Mucosa of gallbladder (tissue), 1 donor: ENCODE results near the gene MAGEA6. TPM values are rescaled to one million over a fixed set of nuclear protein-coding genes. Genes with fewer than 3 reads are reported as not detected.
"Not testable (repeated sequence)": the region's sequence is repeated elsewhere in the genome, so short reads cannot be mapped to it uniquely, and the experiment has no call there.

Experiments used
- DNase-seq: peaks from one replicate; pipeline ENCODE4 v3.0.0-alpha.2; 2020; ENCODE audit warnings: low spot score
- total RNA-seq: library from RNA; stranded (reverse); gene quantifications from one replicate; pipeline ENCODE4 v1.2.1, GENCODE V29; 2021
- donor health status: DM: no; HTN: no; CAD: no.

Gene MAGEA6, protein sequence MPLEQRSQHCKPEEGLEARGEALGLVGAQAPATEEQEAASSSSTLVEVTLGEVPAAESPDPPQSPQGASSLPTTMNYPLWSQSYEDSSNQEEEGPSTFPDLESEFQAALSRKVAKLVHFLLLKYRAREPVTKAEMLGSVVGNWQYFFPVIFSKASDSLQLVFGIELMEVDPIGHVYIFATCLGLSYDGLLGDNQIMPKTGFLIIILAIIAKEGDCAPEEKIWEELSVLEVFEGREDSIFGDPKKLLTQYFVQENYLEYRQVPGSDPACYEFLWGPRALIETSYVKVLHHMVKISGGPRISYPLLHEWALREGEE
- 0.26 TPM for total RNA-seq

DNA sequence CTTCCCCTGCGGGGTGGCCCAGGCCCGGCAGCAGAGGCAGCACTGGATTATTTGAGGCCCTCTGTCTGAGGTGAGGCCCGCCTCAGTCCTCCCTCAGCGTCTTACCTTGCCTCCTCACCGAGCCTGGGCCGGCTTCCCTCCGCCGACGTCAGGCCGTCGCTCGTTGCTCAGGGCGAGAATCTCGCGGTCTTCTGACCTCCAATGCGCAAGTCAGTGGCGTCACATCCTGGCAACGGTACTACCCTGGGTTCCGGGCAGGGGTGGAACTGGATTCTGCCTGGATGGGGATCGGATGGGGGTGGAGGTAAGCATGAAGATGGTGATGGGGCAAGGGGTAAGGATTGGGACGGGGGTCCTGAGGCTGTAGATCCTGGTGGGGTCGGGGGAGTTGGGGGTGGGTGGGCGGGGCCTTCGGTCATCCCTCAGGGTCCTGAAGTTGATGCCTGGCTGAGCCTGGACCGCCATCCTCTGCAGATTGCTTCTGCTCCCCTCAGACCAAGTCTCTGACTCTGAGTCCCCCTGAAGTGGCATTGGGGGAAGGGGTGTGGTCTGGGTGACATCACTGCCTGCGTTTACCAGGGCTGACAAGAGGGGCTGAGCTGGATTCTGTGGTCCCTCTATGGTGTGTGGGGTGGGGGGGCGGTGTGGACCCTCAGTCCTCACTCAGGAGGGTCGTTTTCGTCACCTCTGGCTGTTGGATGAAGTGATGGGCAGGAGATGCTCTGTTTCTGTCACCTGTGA, at the start of gene MAGEA6:
TSS of gene MAGEA6 (minus strand) at position 141 of the 741 bp plus-strand sequence. CDS start 2,039 bp downstream, outside the sequence.
- DNase-seq = not testable (repeated sequence)

DNA sequence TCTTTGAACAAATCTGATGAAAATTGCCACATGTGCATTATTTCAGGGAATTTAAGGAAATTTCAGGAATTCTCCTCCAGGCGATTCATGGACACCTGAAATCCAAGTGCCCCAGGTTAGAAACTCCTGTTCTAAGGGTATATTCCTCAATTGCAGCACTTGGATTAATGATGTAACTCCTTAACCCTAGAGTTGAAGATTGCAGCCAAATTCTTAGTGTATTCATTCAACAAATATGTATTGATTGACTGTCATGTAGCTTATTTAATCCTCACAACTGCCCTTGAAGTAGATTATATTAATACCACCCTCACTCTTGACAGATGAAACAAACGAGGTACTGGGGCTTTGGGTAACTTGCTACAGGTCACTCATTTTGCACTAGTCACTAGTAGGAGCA, 49.8 kb upstream of the MAGEA6 start:
- DNase-seq = no peak

DNA sequence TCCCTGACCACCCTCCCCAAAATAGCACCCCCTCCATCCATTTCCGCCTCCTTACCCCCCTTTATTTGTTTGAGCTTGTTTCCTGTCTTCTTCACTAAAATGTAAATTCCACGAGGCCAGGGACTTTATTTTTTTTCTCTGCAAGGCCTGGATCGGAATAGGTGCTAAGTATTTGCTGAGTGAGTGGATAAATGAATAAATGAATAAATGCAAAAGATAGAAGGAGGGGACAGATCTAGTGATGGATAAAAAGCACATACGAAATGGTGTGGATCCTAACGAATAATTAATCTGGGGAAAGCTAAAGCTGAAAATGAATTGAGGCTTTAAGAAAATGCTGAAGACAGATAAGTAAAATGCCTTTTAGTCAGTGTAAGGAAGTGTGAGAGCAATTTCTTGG, 48.9 kb upstream of the MAGEA6 start:
- no peak for DNase-seq

DNA sequence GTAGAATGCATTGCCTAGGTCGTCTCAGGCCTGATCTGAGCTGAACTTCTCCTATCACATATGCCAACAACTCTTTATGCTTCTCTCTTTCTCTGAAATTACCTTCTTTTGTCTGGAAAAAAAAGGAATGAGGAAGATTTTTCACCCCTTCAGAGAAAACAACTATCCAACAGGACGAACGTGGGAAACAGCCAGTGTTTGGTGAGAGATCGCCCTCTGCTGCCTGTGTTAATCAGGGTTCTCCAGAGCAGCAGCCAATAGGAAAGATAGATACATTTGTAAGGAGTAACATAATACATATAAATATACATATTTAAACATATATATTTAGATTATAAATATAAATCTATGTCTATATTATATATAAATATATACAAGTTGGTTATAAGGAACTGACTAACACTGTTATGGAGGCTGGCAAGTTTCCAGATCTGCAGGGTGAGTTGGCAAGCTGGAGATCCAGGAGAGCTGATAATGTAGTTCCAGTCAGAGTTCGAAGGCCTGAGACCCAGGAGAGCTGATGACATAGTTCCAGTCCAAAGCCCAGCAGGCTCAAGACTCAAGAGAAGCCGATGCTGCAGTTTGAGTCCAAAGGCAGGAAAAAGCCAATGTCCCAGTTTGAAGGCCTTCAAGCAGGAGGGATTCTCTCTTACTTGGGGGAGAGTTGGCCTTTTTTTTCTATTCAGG, 47.7 kb upstream of the MAGEA6 start:
- no peak for DNase-seq

DNA sequence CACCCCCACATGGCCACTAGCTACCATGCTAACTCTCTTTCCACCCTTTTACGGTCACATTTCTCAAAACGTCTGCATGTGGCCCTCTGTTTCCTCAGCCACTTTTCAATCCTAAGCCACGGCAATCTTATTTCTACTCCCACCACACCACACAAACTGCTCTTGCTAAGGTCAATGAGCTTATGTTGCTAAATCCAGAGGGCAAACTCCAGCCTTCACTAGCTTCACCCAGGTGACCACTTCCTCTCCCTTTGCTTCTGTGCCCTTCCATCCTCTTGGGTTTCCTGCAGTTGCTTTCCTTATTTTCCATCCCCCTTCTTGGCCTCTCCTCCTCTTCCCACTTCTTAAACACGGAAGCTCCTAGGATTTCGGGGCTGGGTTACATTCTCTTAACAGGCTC, 44.6 kb upstream of the MAGEA6 start:
- DNase-seq = no peak

DNA sequence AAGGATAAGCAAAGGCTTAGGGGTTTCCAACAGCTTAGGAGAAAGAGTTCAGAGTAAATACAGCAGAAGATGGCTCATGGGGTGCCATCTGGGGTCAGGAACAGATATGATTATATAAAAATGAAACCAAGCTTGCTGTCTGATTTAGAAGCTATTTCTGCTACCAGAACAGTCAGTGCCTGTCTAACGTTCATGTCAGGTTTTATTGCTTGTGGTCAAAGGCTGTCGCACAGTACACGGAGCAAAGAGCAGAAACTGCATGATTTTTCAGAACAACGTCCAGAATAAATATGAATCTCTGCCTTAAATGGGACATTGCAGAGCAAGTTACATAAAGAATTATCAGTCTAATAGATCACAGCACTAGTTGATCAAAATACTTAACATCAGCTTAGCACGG, 43.7 kb upstream of the MAGEA6 start:
- no peak for DNase-seq

DNA sequence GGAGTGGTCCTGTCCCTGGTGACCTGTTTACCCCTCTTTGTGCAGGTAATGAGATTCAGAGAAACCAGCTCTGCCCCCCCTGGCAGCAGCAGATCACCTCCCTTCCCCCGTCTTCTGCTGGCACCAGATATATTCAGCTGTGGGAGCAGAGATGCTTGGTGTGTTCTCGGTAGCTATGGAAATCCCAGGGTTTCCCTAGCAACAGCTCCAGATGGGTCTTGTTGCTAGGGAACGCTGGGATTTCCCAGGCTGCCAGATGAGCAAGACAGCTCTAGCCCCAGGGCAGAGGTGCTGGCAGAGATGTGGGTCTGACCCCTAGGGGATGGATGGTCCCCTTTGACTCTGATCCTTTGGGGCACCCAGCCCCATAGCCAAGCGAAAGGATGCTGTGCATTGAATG, 40.9 kb upstream of the MAGEA6 start:
- no peak for DNase-seq

DNA sequence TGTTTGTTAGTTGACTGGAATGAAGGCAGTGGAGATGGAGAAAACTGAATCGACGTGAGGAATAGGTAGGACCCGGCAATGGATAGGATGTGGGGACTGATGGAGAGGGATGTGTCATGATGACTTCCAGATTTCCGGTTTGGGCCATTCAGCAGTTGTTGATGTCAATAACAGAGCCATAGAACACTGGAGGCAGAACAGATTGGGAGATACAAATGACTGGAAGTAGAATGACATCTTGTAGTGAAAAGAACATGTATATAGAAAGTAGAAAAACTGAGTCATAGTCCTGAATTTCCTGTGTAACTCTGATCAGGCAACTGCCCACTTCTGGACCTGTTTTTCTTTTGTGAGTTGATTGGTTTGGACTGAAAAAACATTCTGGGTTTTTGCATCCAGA, 36.5 kb upstream of the MAGEA6 start:
- no peak for DNase-seq

DNA sequence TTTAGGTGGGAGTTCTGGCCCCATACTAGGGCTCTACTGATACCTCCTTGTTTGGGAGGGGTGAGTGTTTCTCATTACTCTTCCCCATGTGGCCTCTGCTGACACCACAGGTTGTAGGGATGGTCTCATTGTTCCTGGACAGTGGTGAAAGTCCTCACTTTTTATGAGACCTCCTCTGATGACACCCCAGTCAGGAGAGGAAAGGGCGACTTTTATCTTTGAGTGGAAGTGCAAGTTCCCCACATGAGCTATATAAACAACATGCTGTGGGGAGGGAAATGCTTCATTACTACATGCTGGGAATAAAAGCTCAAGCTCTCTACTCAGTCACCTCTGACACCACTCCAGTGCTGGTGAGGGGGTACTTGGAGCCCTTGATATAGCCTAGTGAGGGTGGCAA, 29.5 kb upstream of the MAGEA6 start:
- DNase-seq = no peak

DNA sequence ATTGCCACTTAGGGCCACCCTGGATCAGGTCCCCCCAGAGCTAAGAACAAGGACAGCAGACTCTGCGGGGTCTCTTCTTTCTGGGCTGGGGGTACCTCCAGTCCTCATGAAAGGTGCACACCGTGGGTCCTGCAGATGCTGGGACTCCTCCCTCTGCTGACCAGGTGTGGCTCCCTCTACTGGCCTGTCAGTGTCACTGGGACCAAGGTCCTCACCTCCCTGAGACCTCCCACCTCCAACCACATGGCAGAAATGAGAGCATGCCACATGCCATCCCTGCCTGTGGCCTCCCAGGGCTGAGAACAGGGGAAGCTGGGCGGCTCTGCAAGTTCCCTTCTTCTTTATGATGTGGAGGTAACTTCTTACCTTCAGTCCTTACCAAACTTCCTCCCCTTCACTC, 17.6 kb upstream of the MAGEA6 start:
- not testable (repeated sequence) for DNase-seq

DNA sequence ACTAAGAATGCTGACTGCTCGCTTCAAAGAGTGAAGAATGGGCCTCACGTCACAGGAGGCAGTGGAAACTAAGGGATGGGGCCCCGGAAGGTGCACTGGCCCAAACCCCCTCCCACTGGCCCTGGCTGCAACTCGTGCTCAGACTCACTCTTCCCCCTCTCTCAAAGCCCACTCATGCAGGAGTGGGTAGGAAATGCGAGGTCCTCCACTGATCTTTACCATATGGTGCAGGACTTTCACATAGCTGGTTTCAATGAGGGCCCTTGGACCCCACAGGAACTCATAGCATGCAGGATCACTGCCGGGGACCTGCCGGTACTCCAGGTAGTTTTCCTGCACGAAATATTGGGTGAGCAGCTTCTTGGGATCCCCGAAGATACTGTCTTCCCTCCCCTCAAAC, 2.9 kb downstream of the MAGEA6 start:
- DNase-seq = not testable (repeated sequence)

DNA sequence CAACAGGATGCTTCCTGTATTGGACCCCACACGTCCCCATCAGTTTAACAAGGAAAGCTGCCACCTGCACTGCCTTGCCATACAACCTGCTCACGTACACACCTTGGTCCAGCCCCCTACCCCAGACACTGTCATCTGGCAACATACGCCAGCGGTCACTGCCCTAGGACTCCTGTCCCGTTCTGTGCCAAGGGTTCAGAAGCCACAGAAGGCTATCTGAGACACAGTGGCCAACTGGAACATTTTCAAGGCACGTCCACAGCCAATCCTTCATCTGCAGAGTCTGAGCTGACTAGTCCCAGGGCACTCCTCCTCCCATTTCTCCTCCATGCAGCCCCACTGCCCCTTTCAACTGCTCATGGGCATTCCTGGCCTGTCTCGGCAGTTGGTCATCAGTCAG, 7.9 kb downstream of the MAGEA6 start:
- DNase-seq = not testable (repeated sequence)

DNA sequence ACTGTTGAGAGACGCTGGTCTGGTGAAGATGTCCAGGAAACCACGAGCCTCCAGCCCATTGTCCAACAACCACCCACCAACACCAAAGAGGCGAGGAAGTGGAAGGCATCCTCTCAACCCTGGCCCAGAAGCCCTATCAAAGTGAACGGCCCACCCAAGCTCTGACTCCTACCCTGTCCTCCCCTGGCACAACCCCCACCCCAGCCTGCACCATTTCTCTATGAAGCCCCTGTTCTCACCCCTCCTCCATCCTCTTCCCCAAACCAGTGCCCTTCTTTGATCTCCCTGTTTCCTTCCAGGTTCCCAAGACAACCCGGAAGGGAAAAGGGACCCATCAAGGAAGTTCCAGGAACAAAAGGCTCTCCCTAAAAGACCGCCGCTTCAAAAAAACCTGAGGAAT, 9.9 kb downstream of the MAGEA6 start:
- DNase-seq = not testable (repeated sequence)

DNA sequence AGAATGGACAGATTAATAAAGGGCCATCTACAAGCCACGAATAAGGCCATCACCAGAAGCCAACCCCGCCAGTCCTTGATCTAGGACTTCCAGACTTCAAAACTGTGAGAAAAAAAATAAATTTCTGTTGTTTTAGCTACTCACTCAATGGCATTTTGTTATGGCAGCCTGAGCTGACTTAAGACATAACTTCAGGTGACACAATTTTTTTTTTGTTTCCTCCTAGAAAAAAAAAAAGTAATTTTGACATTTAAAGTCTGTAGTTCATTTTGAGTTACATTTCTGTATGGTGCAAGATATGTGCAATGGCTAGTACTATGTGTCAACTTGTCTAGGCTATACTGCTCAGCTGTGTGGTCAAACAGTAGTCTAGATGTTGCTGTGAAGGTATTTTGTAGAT, 10.6 kb downstream of the MAGEA6 start, which contains the start of gene CSAG3:
TSS of gene CSAG3 (plus strand) at position 301 of the 400 bp plus-strand sequence.
- not testable (repeated sequence) for DNase-seq

DNA sequence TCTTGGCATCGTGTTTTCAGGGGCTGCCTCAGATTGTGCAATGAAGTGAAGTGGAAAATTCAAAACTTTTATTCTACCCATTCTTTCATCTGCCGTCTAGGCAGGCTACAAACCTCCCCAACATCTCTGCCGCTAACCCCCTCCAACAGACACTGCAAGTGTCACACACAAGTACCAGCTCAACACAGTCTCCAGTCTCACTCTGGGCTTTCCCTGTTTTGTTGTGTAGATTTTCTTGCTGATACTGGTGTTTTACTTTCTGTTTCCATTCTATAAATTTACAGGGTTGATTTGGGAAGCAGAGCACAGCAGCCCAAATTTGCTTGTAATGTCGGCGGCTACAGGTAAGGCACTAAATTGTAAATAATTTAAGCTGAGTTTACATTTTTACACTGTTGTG, 14.6 kb downstream of the MAGEA6 start:
- not testable (repeated sequence) for DNase-seq

DNA sequence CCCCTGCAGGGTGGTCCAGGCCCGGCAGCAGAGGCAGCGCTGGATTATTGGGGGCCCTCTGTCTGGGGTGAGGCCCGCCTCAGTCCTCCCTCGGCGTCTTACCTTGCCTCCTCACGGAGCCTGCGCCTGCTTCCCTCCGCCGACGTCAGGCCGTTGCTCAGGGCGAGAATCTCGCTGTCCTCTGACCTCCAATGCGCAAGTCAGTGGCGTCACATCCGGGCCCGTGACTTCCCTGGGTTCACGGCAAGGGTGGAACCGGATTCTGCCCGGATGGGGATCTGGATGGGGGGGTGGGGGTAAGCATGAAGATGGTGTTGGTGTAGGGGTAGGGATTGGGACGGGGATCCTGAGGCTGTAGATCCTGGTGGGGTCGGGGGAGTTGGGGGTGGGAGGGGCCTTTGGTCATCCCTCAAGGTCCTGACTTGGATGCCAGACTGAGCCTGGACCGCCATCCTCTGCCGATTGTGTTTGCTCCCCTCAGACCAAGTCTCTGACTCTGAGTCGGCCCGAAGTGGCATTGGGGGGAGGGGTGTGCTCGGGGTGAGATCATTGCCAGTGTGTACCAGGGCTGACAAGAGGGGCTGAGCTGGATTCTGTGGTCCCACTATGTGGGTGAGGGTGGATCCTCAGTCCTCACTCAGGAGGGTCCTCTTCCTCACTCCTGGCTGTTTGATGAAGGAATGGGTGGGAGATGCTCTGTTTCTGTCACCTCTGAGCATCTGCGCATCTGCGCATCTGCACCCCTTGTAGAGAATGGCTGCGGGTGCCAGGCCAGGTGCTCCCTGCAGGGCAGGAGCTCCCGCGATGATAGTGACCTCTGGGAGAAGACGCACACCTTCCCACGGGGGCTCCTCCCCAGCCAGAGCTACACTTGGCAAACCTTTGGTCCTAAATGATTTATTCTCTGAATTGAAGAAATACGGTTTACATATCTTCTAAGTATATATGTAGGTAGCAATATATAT, 15.5 kb downstream of the MAGEA6 start, which contains the start of gene MAGEA2:
TSS of gene MAGEA2 (minus strand) at position 157 of the 965 bp plus-strand sequence. CDS start 2,479 bp downstream, outside the sequence.
- not testable (repeated sequence) for DNase-seq

DNA sequence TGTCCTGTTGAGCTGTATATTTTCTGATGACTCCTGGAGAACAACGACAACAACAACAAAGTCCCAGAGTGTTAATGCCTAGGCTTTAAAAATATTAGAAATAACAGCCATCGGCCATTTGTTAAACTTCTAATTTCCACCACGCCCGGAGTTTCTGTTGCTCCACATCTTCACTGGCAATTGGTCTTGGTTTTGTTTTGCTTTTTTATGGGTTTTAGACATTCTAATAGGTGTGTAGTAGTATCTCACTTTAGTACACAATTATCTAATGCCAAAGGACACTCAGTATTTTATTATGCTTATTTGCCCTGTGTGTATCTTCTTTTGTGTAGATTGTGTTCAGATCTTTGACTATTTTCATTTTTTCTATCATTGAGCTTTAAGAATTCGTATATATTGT, 30.9 kb downstream of the MAGEA6 start:
- no peak for DNase-seq

DNA sequence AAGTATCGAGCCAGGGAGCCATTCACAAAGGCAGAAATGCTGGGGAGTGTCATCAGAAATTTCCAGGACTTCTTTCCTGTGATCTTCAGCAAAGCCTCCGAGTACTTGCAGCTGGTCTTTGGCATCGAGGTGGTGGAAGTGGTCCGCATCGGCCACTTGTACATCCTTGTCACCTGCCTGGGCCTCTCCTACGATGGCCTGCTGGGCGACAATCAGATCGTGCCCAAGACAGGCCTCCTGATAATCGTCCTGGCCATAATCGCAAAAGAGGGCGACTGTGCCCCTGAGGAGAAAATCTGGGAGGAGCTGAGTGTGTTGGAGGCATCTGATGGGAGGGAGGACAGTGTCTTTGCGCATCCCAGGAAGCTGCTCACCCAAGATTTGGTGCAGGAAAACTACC, 33.0 kb downstream of the MAGEA6 start:
- DNase-seq = not testable (repeated sequence)

DNA sequence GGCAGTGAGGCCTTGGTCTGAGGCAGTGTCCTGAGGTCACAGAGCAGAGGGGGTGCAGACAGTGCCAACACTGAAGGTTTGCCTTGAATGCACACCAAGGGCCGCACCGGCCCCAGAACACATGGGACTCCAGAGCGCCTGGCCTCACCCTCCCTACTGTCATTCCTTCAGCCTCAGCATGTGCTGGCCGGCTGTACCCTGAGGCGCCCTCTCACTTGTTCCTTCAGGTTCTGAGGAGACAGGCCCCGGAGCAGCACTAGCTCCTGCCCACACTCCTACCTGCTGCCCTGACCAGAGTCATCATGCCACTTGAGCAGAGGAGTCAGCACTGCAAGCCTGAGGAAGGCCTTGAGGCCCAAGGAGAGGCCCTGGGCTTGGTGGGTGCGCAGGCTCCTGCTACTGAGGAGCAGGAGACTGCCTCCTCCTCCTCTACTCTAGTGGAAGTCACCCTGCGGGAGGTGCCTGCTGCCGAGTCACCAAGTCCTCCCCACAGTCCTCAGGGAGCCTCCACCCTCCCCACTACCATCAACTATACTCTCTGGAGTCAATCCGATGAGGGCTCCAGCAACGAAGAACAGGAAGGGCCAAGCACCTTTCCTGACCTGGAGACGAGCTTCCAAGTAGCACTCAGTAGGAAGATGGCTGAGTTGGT, 33.5 kb downstream of the MAGEA6 start:
- no peak for DNase-seq

DNA sequence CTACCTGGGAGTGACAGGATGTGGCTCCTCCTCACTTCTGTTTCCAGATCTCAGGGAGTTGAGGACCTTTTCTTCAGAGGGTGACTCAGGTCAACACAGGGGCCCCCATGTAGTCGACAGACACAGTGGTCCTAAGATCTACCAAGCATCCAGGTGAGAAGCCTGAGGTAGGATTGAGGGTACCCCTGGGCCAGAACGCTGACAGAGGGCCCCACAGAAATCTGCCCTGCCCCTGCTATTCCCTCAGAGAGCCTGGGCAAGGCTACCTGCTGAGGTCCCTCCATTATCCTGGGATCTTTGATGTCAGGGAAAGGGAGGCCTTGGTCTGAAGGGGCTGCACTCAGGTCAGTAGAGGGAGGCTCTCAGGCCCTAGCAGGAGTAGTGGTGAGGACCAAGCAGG, 34.4 kb downstream of the MAGEA6 start:
- no peak for DNase-seq
